GM21381 (cell line): Measurements from ENCODE around the gene KCNK2.

Experiments used
- ATAC-seq: cut with Tn5 transposase; IDR thresholded peaks from one replicate; pipeline ENCODE4 v1.9.1; 2021; ENCODE audit warnings: mild to moderate bottlenecking, moderate library complexity; ENCODE audit not compliant: unreplicated experiment

Gene KCNK2

GRCh38 chr1:215250913-215251312 lies 168.4 kb downstream of the KCNK2 start:
- ATAC-seq: no peak

DNA sequence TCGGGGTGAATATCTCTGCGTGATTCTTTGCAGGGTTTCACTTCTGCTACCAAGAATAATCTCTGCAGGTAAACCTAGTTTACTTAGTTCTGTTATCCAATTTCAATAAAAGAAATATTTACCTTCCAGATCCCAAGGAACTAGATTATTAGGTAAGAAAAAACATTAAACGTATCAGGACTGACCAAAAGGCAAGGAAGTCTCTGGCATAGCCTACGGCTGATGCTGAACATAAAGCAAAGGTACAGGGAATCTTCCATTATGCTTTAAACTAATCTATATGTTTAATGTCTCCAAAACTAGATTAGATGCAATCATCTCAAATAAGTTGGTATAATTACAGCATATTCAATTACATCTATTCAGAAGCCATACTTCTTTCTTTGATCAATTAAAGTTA lies 168.9 kb downstream of the KCNK2 start:
- no peak for ATAC-seq

DNA sequence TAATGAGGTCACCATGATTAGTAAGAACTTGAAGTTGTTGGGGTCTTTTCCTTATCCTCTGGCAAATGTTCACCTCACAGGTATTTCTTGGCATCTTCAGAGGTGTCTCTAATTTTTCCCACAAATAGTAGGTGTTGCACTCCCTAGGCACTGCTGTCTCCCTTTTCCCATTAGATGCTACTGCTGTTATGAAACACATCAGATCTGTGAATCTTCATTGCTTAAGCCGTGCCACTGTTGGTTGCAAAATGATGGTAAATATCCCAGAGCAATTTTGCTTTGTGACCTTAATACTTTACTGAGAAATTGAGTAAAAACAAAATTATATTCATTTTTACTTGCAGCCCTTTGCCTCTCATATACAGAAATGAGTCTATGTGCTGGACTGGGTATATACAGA lies 169.6 kb downstream of the KCNK2 start:
- ATAC-seq: no peak

GRCh38 chr1:215256936-215257679 lies 174.6 kb downstream of the KCNK2 start:
- ATAC-seq: no peak

DNA sequence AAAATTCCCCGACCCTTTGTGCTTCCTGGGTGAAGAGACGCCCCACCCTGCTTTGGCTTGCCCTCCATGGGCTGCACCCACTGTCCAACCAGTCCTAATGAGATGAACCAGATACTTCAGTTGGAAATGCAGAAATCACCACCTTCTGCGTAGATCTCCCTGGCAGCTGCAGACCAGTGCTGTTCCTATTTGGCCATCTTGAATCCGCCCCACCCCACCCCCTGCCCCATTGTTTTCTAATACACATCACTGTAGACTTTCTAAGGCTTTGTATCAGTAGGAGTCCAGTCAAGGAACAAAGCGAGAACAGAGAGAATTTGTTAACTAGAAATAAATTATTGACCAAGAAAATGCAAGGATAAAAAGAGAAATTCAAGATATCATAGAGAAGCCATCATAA lies 178.2 kb downstream of the KCNK2 start:
- ATAC-seq: no peak

DNA sequence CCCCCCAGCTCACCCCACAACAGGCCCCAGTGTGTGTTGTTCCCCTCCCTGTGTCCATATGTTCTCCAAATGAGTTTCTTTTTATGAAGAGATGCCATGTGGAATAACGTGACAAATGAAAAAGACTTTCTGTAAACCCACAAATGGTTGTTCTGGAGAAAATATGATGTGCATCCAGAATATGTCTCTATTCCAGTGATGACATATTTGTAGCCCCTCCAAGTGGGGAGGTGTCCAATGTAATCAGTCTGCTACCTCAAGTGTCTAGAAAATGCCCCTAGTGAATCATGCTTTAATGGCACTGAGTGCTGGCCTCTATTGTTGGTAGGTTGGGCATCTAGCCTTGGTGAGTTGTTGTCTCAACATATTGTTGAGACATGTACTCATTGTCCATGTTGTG lies 179.6 kb downstream of the KCNK2 start:
- no peak for ATAC-seq

DNA sequence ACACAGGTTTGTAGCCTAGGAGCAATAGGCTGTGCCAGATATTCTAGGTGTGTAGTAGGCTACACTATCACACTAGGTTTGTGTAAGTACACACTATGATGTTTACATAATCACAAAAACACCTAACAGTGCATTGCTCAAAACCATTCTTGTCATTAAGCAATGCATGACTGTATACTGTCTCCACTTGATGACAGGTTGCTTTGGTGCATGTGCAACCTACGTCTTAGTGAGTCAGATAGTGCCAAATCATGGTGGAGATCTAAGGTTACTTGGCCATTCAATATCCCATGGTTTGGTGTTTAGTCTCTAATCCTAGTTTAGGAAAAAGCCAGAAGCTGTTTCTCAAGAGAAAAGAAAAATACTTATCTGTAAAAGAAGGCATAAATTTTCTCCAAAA lies 181.1 kb downstream of the KCNK2 start:
- ATAC-seq: no peak

GRCh38 chr1:215264649-215265048 lies 182.1 kb downstream of the KCNK2 start:
- ATAC-seq: no peak

DNA sequence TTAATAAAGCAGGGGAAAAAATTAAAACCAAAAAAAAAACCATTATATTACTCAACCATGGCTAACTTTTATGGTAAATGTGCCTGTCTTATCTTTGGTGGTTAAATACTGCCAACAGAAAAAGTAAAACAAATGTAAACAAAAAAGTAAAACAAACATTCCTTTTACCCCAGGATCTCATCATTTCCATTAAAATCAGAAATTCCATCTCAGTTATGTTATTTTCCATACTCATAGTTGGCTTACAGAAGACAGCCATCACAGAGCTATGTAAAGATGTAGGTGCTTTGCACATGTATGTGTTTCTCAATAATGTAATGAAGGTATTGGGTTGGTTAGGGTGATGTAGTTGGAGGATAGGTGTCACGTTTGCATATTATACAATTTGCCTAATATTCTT lies 185.0 kb downstream of the KCNK2 start:
- ATAC-seq: no peak

- ATAC-seq: no peak
Measured at GRCh38 chr1:215269955-215270354, 187.4 kb downstream of the KCNK2 start.

- ATAC-seq: no peak
Measured at GRCh38 chr1:215273838-215274516, 191.4 kb downstream of the KCNK2 start.

DNA sequence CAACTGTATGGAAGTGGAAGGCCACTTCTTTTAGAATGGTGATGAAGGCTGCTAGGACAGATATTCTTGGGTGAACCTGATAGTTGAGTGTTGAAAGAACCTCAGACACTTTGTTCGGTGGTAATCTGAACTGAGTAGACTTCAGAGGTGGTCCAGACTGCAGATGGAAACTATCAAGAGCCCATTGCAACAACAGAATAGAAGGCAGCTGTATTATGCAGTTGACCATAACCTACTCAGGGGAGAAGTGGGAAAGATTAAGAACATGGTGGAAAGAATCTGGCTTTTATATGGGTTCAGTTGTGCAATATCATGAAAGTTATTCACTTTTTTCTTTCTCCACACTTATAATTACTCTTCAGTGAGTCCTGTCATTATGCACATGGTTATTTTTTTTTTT lies 194.0 kb downstream of the KCNK2 start:
- no peak for ATAC-seq

- ATAC-seq: no peak
Measured at GRCh38 chr1:215277532-215277931, 195.0 kb downstream of the KCNK2 start.

DNA sequence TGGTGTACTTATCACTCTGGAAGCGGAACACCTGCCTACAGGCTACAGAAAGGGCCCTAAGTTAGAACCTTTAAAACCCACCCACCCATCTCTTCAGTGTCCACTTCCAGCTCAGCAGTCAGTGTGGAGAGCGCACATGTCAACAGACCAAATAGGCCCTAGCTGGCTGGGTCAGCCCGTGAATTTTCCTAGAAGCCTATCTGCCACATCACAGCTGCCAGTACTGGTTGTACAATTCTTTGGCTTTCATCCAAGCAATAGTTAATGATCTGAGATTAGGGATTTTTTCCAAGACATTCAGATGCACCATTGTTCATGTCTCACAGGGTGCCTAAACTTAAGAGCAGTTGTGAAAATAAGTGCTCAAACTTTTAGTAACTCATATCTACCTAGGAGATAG lies 197.1 kb downstream of the KCNK2 start:
- ATAC-seq: no peak

DNA sequence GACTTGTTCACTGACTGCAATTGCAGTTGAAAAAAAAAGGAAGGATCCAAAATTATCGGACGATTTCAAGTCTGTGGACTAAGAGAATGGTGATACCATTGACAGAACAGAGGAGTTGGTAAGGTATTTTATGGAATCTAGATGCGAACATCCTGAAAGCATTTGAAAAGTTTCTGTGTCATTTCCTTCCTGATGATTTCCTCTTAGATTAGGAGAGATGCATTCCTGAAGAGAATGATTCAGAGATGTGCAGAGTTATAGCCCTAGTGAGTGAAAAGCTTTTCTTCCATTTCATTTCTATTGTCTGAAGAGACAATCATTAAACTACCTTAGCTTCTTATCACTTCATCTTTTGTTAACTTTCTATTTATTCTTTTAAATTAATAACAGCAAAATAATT lies 200.0 kb downstream of the KCNK2 start:
- no peak for ATAC-seq

DNA sequence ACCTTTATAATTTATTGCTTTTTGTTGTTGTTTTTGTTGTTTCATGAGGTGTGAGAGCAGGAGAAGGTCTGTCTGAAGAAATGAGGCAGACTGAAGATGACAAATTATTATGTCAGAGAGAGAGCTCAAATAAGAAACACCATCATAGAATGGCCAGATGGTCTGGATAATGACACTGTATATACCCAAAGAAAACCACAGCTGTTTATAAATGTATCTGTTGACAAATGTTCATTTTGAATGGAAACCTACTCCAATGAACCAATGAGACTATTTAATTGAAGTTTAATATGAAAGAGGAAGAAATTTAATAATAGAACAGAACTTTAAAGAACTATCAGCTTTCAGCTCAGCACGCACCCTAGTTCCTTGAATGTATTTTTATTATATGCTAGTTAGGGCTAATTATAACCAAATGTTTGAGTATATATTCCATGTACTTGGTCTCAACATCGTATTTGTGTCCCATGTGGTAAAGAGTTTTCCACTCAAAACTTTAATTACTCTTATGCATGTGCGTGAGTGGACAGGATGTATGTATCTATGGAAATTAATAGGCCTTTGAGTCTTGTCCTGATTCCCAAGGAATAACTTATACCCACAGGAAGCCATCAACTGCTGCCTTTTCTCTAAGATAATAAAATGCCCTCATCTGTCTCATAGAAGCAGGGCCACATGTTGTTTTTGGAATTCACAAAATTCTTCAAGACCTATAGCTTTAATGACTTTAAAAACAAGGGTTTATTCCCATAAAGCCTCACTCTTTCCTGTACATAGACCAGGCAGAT lies 202.7 kb downstream of the KCNK2 start:
- no peak for ATAC-seq
